ENCODE data around the gene ASGR2. TPM values are rescaled to one million over a fixed set of nuclear protein-coding genes. Genes with fewer than 3 reads are reported as not detected.

ASGR2 gene
- total and polyA plus RNA-seq, 2 donors (not counting 1 experiment from before 2014, with no cell fraction given) = not detected

GRCh38 chr17:7108560-7108925 lies 6.1 kb downstream of the ASGR2 start:
- Histone ChIP-seq H4K20me1 (ENCODE audit: control insufficient read depth, extremely low read depth, insufficient read depth, low read length) (no peaks in the 10 kb centered on the region), H3K36me3 (ENCODE audit: control insufficient read depth, insufficient read depth, low read length) (no peaks in the 10 kb centered on the region), H3K27ac (ENCODE audit: insufficient read depth, low read length) (no peak overlapping the region), H2AFZ (ENCODE audit: low read length) (no peak overlapping the region), H3K9ac (ENCODE audit: insufficient read depth, low read length) (no peak overlapping the region), H3K4me3 (replicated peaks in 1 of 4; ENCODE audit: control extremely low read depth in 1 of 4, insufficient read depth in 1 of 4, low read depth in 3 of 4, low read length in 4 of 4) (no peak overlapping the region), H3K9me3 (ENCODE audit: control insufficient read depth, insufficient read depth, low read depth, low read length) (no peaks in the 10 kb centered on the region), H3K4me1 (ENCODE audit: control insufficient read depth, extremely low read depth, insufficient read depth, low read length) (no peaks in the 10 kb centered on the region), H3K79me2 (ENCODE audit: control insufficient read depth, insufficient read depth, low read length) (no peaks in the 10 kb centered on the region), H3K4me2 (ENCODE audit: extremely low read depth, insufficient read depth, low read length) (no peak overlapping the region), H3K27me3 (ENCODE audit: control insufficient read depth, insufficient read depth, low read length) (no peaks in the 10 kb centered on the region)
- DNase-seq (ENCODE audit: low read depth in 2 of 2) = no peak
- no peak for TF ChIP-seq EZH2 (IDR thresholded peaks at IDR 0.05; ENCODE audit: low read length, missing control alignments)
- TF ChIP-seq, protein P1, sequence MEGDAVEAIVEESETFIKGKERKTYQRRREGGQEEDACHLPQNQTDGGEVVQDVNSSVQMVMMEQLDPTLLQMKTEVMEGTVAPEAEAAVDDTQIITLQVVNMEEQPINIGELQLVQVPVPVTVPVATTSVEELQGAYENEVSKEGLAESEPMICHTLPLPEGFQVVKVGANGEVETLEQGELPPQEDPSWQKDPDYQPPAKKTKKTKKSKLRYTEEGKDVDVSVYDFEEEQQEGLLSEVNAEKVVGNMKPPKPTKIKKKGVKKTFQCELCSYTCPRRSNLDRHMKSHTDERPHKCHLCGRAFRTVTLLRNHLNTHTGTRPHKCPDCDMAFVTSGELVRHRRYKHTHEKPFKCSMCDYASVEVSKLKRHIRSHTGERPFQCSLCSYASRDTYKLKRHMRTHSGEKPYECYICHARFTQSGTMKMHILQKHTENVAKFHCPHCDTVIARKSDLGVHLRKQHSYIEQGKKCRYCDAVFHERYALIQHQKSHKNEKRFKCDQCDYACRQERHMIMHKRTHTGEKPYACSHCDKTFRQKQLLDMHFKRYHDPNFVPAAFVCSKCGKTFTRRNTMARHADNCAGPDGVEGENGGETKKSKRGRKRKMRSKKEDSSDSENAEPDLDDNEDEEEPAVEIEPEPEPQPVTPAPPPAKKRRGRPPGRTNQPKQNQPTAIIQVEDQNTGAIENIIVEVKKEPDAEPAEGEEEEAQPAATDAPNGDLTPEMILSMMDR (conservative IDR thresholded peaks at IDR 0.05 in 1 of 2, IDR thresholded peaks at IDR 0.05 in 1 of 2; ENCODE audit: low read depth in 1 of 2, low read length in 2 of 2) = no peak

- H3K27me3 ChIP-seq (ENCODE audit: control insufficient read depth, insufficient read depth, low read length) = peaks cover 3% of the 10 kb centered on the region
- no peak for DNase-seq (ENCODE audit: low read depth in 2 of 2)
- no peak overlapping the region for H3K4me3 ChIP-seq (replicated peaks in 1 of 4; ENCODE audit: control extremely low read depth in 1 of 4, insufficient read depth in 1 of 4, low read depth in 3 of 4, low read length in 4 of 4)
- H3K27ac ChIP-seq (ENCODE audit: insufficient read depth, low read length) = no peak overlapping the region
- no peak overlapping the region for H3K4me2 ChIP-seq (ENCODE audit: extremely low read depth, insufficient read depth, low read length)
- no peaks in the 10 kb centered on the region for H3K9me3 ChIP-seq (ENCODE audit: control insufficient read depth, insufficient read depth, low read depth, low read length)
- no peak overlapping the region for H3K9ac ChIP-seq (ENCODE audit: insufficient read depth, low read length)
- H3K79me2 ChIP-seq (ENCODE audit: control insufficient read depth, insufficient read depth, low read length) = no peaks in the 10 kb centered on the region
- H4K20me1 ChIP-seq (ENCODE audit: control insufficient read depth, extremely low read depth, insufficient read depth, low read length) = no peaks in the 10 kb centered on the region
- no peaks in the 10 kb centered on the region for H3K36me3 ChIP-seq (ENCODE audit: control insufficient read depth, insufficient read depth, low read length)
- no peaks in the 10 kb centered on the region for H3K4me1 ChIP-seq (ENCODE audit: control insufficient read depth, extremely low read depth, insufficient read depth, low read length)
- TF ChIP-seq, protein P1 (conservative IDR thresholded peaks at IDR 0.05 in 1 of 2, IDR thresholded peaks at IDR 0.05 in 1 of 2; ENCODE audit: low read depth in 1 of 2, low read length in 2 of 2) = no peak
- no peak for TF ChIP-seq EZH2 (IDR thresholded peaks at IDR 0.05; ENCODE audit: low read length, missing control alignments)
- H2AFZ ChIP-seq (ENCODE audit: low read length) = no peak overlapping the region
These were observed 6.6 kb downstream of the ASGR2 start for GRCh38 chr17:7107795-7108559.

DNA sequence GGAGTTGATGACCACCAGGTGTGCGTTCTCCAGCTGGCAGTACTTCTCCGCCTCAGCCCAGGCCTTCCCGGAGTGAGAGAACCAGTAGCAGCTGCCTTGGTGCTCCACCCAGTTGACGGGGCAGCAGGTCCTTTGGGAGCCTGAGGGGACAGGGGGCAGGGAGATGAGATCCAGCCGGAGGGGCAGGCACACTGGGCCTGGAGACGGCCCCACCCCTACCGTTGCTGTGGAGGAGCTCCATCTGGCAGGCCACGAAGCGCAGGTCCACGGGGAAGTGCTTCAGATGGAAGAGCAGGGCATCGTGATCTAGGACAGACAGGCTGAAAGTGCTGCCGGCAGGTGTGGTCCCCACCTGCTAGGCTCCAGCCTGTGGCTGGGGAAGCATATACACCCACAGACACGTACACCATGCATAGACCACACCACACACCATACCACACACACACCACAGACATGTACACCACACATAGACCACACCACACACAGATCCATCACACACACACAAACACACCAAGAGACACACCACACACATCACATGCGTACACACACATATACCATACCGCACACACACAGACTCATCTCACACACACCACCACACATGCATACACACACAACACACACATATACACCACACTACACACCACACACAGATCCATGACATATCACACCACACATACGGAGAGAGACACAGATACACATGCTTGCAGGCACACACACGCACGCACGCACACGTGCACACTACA lies 7.4 kb downstream of the ASGR2 start:
- no peak overlapping the region for H3K9ac ChIP-seq (ENCODE audit: insufficient read depth, low read length)
- H3K9me3 ChIP-seq (ENCODE audit: control insufficient read depth, insufficient read depth, low read depth, low read length) = no peaks in the 10 kb centered on the region
- H3K79me2 ChIP-seq (ENCODE audit: control insufficient read depth, insufficient read depth, low read length) = no peaks in the 10 kb centered on the region
- peaks cover 3% of the 10 kb centered on the region for H3K27me3 ChIP-seq (ENCODE audit: control insufficient read depth, insufficient read depth, low read length)
- H3K27ac ChIP-seq (ENCODE audit: insufficient read depth, low read length) = no peak overlapping the region
- H2AFZ ChIP-seq (ENCODE audit: low read length) = no peak overlapping the region
- no peak for DNase-seq (ENCODE audit: low read depth in 2 of 2)
- no peaks in the 10 kb centered on the region for H3K36me3 ChIP-seq (ENCODE audit: control insufficient read depth, insufficient read depth, low read length)
- H3K4me1 ChIP-seq (ENCODE audit: control insufficient read depth, extremely low read depth, insufficient read depth, low read length) = no peaks in the 10 kb centered on the region
- TF ChIP-seq EZH2 (IDR thresholded peaks at IDR 0.05; ENCODE audit: low read length, missing control alignments) = no peak
- TF ChIP-seq, protein P1 (conservative IDR thresholded peaks at IDR 0.05 in 1 of 2, IDR thresholded peaks at IDR 0.05 in 1 of 2; ENCODE audit: low read depth in 1 of 2, low read length in 2 of 2) = no peak
- H3K4me2 ChIP-seq (ENCODE audit: extremely low read depth, insufficient read depth, low read length) = no peak overlapping the region
- H3K4me3 ChIP-seq (replicated peaks in 1 of 4; ENCODE audit: control extremely low read depth in 1 of 4, insufficient read depth in 1 of 4, low read depth in 3 of 4, low read length in 4 of 4) = no peak overlapping the region
- no peaks in the 10 kb centered on the region for H4K20me1 ChIP-seq (ENCODE audit: control insufficient read depth, extremely low read depth, insufficient read depth, low read length)

All from fibroblast of lung (primary cell).